ENCODE data around the gene PACRG.

Gene PACRG

DNA sequence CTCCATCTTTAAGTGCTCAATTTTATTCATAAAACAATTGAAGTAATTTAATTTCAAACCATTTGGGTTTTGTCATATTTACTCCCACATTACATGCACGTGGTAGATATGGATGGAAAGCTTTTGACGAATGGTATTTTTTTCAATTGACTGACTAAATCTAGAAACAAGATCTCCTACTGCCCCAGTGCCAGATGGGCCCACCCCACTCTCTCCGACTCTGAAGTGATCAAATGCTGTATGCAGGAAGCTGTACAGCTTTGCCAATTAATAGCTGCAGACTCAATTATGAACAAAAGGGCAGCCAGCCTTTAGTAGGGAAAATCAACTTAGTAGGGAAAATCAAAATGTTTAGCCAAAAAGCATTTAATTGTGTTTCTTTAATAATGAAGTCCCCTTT lies 46.2 kb downstream of the PACRG start:
- no peak for DNase-seq (ENCODE audit: low read depth in 2 of 3, low spot score in 2 of 3)

DNA sequence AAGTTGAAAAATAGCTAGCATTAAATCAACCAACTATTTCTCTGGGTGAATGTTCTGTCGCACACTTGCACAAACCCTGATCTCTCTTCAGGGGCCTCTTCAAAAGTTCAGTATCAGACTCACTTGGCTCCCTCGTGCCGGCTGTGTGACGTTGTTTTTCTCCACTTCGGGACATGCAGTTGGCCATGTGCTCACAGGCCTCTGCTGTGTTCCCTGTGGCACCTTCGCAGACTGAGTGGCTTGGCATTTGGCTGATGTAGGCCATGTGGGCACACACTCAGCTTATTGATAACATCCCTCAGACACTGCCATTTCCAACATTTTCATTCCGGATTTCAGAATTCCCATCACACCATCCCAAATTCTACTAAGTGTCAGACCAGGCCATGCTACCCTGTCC lies 49.3 kb downstream of the PACRG start:
- no peak for DNase-seq (ENCODE audit: low read depth in 2 of 3, low spot score in 2 of 3)

DNA sequence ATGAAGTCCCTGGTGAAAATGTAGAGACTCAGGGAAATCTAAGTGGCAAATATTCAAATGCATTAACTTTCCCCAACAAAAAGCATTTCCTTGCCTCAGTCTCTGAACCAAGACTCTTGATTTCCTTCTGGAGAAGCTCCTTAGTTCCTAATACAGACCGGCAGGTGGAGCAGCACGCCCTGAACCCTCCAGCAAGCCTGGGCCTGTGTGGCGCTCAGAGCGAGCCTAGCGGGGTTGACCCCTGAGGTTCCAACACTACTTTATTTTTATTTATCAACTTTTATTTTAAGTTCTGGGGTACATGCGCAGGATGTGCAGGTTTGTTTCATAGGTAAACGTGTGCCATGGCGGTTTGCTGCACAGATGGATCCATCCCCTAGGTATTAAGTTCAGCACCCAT lies 50.8 kb downstream of the PACRG start:
- DNase-seq (ENCODE audit: low read depth in 2 of 3, low spot score in 2 of 3) = no peak

DNA sequence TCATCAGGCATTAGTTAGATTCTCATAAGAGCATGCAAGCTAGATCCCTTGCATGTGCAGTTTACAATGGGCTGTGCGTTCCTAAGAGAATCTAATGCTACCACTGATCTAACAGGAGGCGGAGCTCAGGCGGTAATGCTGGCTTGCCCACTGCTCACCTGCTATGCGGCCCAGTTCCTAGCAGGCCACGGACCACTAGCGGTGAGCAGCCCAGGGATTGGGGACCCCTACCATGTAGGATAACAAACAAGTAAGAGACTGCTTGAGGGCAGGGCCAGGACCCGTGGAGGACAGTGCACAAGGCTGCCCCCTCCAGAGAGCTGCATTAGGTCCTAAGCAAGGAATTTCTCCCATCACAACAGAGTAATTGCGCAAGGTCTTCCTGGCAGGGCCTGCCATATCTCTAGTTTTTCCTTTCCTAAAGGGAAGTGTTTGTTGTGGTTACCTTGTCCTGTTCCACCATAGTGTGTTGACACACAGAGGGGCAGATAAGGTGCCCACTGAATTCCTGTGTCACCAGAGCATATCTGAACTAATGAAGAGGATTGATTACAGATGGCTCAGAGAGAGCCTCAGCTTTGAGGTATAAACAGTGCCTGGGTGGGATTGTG lies 58.0 kb downstream of the PACRG start:
- no peak for DNase-seq (ENCODE audit: low read depth in 2 of 3, low spot score in 2 of 3)

DNA sequence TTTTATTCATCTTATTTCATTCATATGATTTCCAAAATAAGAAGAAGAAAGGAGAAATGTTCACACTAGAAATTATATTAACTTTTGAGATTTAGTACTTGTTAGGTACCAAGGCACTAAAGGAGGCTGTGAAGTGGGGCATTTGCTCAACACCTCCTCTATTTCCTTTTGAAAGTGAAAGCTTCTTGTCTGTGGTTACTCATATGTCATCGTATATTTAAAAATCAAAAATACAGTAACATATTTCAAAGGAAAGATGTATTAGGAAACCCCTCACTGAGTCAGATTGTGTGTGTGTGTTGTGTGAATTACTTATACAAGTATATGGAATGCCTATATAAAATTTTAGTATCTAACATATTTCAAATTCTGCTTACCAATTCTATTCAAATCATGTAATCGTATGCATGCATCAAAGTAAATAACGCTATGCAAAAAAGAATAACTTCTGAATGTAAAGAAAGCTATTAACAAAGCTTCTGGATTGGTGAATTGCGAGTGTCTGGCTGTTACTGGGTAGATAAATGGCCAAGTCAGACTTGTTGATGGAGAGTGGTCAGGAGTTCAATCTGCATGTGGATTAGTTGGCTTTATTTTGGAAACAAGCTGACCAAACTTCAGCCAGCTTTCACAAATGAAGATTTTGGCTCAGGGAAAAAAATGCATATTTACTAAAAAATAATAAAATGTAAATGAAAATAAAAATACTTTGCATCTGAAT lies 70.9 kb downstream of the PACRG start:
- no peak for DNase-seq (ENCODE audit: low read depth in 2 of 3, low spot score in 2 of 3)

DNA sequence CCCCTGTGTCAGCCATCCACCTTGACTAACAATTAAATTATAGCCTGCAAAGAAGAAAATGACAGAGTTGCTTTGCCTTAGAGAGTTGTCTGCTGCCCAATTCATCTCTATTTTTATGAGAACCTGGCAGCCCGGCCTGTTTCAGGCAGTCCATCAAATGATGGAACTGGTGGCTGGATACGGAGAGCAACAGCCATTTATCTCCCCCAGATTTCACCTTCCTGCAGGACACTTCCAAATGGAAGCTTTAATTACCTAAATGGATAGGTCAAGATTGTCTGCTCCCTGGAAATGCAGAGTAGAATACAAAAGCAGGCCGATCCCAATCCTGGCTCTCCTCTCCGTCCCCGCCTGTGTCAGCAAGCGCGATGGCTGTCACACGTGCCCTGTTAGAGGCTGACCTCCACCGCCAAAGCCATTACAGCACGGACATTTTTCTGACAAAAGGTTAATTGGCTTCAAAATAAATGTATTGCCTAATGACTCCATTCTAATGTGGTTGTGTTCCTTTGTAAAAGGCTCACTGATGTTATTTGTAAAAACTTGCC lies 86.7 kb downstream of the PACRG start:
- DNase-seq (ENCODE audit: low read depth in 2 of 3, low spot score in 2 of 3) = no peak

DNA sequence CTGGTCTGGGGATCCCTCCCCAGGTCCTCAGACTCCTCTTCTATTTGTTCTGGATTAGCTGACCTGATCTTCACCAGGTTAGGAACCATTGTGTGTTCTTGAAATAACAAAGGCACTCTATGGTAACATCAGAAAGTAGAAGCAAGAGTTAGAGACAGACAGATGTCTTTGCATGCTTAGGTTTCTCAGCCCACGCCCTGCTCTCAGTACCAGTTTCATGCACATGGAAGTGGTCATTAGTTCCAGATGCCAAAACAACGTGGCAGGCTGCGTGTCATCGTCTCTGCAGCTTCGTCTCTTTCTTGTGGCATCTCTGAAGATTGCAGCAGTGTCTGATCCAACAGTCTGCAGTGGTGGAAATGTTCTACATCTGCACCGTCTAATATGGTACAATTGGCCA lies 89.4 kb downstream of the PACRG start:
- no peak for DNase-seq (ENCODE audit: low read depth in 2 of 3, low spot score in 2 of 3)

DNA sequence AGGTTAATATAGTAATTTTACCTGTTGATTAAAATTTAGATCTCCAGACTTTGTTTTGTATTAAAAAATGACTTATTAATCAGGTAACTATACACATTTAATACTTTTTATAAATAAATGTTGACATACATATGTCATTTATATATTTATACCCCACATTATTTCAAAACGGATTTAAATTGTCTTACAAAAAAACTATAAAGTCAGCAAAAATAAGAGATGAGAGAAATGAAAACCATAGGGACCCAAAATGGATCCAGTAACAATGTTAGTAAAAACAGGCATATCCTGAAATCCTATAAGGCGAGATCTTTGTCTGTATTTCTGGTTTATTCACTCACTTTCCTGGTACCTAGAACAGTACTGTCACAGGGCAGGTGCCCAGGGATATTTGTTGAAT lies 91.5 kb downstream of the PACRG start:
- no peak for DNase-seq (ENCODE audit: low read depth in 2 of 3, low spot score in 2 of 3)

DNA sequence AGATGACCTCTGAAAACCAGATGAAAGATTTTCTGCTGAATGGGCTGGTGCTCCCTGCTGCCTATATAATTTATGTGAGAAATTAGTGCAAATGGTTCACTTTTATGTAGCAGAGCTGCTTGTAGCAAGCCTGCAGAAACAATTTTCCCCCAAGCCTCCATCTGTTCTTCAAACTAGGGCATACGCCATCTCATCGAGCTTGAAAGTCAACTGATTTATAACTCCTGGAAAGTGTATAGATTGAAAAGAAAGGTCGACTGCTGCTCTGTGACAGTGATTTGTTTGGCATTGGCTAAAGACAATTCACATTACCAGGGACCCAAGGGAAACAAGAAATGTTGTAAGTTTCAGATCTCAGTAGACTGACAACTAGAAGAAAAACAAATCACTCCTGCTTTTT lies 93.3 kb downstream of the PACRG start:
- no peak for DNase-seq (ENCODE audit: low read depth in 2 of 3, low spot score in 2 of 3)

DNA sequence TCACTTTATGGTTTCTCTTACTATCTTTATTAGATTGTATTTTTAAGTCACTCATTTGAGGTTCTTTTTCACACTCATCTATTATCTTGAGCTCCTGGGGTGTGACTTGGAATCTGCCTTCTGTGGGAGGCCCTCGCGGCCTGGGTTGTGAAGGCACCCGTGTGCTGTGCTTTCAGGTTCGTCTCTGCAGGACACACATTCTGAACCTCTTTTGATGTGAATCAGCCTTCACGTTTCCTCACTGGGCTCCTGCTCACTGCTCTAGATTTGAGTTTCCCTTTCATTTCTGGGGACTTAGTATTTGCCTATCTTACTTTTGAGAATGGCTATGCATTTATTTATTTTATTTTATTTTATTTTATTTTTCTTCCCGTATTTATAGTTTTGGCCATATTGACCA lies 97.8 kb downstream of the PACRG start:
- no peak for DNase-seq (ENCODE audit: low read depth in 2 of 3, low spot score in 2 of 3)

DNA sequence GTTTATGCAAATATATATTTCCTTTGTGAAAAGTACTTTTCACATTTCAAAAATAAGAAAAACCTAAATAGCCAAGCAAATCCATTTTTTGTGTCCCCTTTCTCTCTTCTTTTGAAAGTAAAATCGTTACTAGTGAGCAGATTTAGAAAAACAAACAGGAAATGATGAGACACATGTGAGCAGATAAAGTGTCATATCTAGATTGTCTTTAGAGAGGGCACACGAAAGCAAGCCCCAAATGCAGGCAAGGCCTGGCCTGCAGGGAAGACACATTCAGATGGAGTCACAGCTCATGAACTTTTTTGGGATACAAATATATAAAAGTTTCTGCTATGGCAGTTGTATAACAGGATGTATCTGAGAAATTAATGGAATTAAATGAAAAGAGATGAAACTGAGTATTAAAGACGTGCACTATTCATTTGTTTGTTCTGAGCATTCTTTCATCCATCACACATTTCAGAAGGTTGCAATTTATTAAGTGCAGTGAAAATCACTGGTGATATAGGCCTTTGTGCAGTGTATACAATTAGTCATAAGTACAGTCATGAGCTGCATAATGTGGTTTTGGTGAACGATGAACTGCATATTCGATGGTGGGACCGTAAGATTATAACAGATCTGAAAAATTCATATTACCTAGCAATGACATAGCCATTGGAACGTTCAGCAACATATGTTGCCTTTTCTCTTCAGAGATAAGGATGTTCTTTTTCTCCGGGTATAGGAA lies 101.4 kb downstream of the PACRG start:
- no peak for DNase-seq (ENCODE audit: low read depth in 2 of 3, low spot score in 2 of 3)

DNA sequence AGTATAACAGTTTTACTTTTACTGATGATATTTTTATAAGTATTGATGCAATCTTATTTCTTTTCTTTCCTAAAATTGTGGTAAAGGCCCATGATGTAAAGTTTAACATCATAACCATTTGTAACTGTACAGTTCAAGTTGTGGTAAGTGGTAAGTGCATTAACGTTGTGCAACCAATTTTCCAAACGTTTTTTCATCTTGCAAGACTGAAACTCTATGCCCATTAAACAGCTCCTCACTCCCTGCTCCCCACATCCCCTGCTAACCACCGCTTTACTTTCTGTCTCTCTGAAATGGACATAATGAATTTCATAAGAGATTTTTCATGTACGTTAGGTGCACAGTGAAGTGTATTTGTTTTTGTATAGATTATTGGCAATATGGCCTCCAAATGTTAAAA lies 106.0 kb downstream of the PACRG start:
- DNase-seq (ENCODE audit: low read depth in 2 of 3, low spot score in 2 of 3) = no peak

DNA sequence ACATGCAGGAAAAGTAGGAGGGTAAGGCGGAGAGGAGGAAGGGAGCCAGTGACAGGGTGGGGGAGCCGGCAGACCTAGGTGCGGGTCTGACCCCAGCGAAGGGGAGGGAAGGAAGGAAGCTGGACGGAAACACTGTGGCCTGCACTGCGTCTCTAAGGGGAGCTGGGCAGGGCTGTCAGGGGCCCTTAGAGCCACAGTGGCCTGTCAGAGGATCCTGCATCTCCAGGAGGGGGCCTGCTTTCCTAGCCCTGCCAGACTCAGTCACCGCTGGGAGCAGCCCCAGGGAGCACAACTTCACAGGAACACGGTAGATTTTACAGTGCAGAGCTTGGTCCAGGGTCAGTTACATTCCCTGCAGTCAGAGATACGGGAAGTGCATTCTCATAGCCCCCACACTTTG lies 118.2 kb downstream of the PACRG start:
- no peak for DNase-seq (ENCODE audit: low read depth in 2 of 3, low spot score in 2 of 3)

DNA sequence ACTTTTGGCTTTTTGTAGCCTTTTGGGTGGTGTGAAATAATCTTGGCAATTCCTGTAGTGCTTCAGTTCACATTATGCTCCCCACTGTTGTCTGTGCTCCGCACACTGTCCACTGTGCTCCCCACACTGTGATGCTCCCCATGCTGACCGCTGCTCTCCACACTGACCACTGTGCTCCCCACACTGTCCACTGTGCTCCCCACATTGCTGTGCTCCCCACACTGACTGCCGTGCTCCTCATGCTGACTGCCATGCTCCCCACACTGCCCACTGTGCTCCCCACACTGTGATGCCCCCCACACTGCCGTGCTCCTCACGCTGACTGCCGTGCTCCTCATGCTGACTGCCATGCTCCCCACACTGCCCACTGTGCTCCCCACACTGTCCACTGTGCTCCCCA lies 118.9 kb downstream of the PACRG start:
- no peak for DNase-seq (ENCODE audit: low read depth in 2 of 3, low spot score in 2 of 3)

DNA sequence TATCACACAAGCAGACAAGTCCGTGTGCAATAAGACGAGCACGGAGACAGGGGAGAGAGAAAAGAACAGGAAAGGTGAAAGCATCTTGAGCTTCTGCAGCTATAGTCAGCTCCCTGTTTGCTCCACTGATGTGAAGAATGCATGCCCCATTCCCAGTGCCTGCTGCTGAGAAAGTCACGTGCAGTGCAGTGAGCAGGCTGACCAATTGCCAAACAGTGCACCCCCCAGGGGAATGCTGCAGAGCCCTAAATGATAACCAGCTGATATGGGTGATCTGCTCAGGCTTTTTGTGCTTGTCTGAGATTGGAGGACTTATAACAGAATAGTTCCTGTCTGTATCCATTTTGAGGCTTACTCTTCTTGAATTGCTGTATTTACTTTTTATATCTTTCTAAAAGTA lies 121.5 kb downstream of the PACRG start:
- no peak for DNase-seq (ENCODE audit: low read depth in 2 of 3, low spot score in 2 of 3)

DNA sequence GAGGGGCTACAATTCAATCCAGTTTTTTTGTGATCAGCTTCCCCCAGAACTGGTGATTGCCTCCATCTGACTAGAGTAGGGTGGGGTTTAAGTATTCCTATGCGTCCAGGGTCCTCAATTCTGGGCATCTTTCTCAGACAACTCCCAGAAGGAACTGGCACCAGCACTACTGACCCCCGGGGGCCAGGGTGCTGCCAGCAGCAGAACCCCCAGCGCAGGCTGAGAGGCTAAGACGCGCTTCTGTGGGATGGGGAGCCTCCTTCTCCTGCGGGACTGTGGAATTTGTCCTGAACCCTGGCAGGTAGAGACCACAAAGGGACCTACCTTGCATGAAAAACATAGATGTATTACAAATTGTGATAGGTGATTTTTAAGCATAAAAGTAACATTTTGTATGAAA lies 124.4 kb downstream of the PACRG start:
- DNase-seq (ENCODE audit: low read depth in 2 of 3, low spot score in 2 of 3) = no peak

DNA sequence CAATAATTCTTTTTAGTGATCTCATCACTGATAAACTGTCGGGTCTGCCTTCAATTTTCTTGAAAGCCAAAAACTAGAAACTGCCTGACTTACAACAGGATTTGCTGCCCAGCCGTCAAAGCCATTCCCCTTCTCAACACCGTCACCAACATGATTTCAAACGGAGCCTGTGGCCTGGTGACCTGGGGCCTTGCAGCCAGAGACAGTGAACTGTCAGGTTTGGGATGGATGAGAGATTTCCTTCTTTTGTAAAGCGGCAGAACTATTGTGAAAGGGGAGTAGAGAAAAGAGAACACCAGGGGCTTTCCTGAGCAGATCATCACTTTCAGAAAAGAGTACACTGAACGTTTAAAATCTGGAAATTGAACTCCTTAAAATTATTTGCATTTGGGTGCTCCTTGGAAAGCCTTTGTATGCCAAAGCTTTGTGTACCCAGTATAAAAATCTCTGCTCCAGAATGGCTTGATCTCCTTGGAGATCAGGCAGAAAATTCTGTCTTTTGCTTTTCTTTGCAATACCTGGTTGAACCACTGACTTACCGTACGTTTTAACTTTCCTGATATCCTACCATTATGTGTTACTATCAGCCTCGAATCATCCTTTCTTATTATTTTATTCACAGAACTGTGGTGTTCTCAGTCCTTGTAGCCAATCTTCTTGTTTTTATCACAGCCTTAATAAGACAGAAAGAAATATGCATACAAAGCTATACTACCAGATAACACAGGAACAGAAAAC lies 125.2 kb downstream of the PACRG start:
- DNase-seq (ENCODE audit: low read depth in 2 of 3, low spot score in 2 of 3) = no peak

DNA sequence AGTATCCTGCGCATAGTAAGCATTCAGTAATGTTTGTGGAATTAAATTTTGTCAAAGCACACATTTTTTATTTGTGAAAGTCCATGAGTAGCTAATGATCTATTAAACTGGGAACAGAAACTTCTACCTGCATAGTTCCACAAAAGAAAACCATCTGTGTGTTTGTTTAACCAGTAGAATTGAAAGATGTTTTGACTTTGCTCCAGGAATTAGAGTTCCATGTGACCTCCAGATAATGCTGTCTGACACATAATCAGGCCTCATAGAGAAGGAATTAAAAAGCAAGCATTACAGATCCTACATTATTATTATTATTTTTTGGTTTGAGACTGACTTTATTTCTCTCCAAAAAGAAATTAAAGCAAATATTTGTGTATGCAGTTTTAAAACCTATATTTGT lies 126.5 kb downstream of the PACRG start:
- DNase-seq (ENCODE audit: low read depth in 2 of 3, low spot score in 2 of 3) = no peak

DNA sequence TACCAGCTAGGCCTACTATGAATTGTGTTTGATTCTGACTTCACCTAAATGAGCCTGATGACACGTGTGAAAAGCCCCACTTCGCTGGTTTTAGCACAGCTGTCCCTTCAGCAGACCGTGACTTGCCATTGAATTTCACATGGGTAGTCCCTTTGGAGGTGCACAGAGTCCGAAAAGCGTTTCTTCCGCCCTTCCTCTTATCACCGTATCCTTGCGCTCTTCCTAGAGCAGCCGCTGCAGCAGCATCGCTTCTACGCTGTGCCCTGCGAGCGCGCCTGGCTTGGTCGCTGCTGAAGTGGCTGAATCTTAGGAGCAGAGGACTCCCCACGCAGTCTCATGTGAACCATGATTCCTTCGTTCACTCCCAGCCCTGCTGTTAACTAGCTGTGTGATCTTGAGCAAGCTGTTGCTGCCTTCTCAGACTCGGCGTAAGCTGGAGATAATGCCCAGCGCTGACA lies 127.0 kb downstream of the PACRG start:
- no peak for DNase-seq (ENCODE audit: low read depth in 2 of 3, low spot score in 2 of 3)

DNA sequence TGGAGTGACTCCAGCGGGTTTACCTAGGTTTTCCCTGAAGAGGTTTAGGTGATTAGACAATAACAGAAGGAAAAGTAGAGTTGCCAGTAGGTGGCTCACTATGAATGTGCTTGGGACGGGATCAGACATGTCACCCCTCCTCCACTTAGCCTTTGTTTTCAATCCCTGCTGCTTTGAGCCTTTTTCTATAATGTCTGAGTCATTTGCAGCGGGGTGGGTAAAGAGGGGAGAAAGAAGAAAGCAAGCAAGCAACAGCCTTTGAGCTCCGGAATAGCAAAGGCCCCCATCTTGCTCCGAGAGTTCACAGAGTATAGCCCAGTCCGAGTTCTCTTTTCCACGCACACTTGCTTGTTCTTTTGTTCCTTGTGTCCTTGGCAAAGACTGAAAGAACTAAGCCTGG lies 129.1 kb downstream of the PACRG start:
- DNase-seq (ENCODE audit: low read depth in 2 of 3, low spot score in 2 of 3) = no peak

DNA sequence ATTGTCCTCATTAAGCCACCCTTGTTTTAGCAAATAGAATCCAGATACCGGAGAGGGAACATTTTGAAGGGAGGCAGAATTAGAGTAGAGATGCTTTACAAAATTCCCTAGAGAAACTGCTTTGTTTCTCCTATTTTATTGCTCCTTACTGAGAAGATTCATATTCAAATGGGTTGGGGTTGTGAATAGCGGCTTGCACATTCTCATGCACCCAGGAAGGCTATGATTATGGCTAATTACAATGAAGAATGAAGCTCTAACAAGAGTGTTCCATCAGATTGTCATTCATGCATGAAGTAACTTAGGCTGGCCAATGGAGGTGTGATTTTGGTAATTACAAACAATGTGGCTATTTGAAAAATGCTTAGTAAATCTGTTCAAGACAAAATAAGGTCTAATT lies 129.6 kb downstream of the PACRG start:
- DNase-seq (ENCODE audit: low read depth in 2 of 3, low spot score in 2 of 3) = no peak

DNA sequence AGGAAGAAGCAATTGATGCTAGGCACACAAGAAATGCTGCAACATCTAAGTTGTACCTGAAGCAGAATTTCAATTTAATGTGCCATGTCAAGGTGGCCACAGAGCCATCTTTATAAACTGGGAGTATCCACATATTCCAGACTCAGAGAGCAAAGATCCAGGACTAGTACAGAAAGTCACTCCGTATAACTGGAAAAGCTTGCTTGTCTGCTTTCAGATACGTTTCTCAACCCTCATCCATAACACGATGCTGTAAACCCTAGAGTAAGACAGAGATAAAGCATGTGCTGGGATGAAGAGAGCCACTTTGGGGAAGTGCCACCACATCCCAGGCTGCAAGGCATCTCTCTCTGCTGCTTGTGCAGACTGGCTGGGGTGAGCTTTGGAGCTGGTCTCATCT lies 134.7 kb downstream of the PACRG start:
- no peak for DNase-seq (ENCODE audit: low read depth in 2 of 3, low spot score in 2 of 3)
